Heart left ventricle (tissue), 13 donors: ENCODE measurements around the gene ADAMTSL1.

Experiments used
- POLR2A ChIP-seq, 2 donors: fragments of 450-650 bp; IDR thresholded peaks; one replicate each; pipeline ENCODE4 v1.6.1; 2017; ENCODE audit warnings: antibody characterized with exemption in 2 of 2, mild to moderate bottlenecking in 2 of 2, moderate library complexity in 2 of 2
- TF ChIP-seq, protein P1 (sequence below), 12 donors: fragments of 200-600 bp; sonication (generic) in 4 of 12; IDR thresholded peaks; one replicate each; pipeline versions ENCODE4 v1.5.0 to v1.8.0; 2018 to 2022; ENCODE audit warnings: antibody characterized with exemption in 12 of 12, mild to moderate bottlenecking in 5 of 12
- donor health status: ischemic (EF 13 %, LVEDD 7.1; RV severe dilation, severe dysfunction).
- donor health status: DM: no; HTN: yes; CAD: no.
- donor health status: DM: no; HTN: no; CAD: no.
- donor health status: ischemic (EF 25% LVEDD 6.9; RV normal size, moderate dysfunction).
- donor health status: ischemic (EF 25% LVEDD 5.7; RV mildly dilated, moderate dysfunction).
- donor health status: ischemic (EF 35%, LVEDD 5.7; RV mildly dilated, moderate dysfunction).
- donor health status: nonischemic (EF 11% LVEDD 7.7; RV severe dilation, severe dysfunction).
- donor health status: DM: yes; HTN: yes; CAD: no.
- donor health status: PGD.
- donor health status: ischemic (EF 29% LVEDD 5.4; RV normal size, mild dysfunction).
- donor health status: nonischemic (EF 23%, LVEDD 6.1; RV moderate dilation, normal function).

DNA sequence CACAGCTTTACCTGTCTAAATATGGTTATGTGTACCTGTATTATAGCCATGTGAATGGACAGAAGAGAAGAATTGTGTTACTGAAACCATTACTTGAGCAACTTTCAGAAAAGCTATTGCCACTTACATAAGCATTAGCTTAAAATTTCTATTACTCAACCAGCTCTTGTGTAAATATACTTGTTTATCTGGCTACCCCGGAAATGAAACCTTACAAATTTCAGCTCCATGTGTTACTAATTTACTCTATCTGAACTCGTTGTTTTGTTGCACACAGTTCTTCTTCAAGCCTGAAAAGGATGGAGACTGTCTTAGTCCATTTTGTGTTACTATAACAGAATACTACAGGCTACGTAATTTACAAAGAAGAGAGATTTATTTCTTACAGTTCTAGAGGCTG, 22.5 kb upstream of the ADAMTSL1 start:
- TF ChIP-seq, protein P1, sequence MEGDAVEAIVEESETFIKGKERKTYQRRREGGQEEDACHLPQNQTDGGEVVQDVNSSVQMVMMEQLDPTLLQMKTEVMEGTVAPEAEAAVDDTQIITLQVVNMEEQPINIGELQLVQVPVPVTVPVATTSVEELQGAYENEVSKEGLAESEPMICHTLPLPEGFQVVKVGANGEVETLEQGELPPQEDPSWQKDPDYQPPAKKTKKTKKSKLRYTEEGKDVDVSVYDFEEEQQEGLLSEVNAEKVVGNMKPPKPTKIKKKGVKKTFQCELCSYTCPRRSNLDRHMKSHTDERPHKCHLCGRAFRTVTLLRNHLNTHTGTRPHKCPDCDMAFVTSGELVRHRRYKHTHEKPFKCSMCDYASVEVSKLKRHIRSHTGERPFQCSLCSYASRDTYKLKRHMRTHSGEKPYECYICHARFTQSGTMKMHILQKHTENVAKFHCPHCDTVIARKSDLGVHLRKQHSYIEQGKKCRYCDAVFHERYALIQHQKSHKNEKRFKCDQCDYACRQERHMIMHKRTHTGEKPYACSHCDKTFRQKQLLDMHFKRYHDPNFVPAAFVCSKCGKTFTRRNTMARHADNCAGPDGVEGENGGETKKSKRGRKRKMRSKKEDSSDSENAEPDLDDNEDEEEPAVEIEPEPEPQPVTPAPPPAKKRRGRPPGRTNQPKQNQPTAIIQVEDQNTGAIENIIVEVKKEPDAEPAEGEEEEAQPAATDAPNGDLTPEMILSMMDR (IDR thresholded peaks at IDR 0.05), result no peak
- no peak for TF ChIP-seq POLR2A (IDR thresholded peaks at IDR 0.05)
